ENCODE data around the gene EXOC4. TPM values are rescaled to one million over a fixed set of nuclear protein-coding genes. Genes with fewer than 3 reads are reported as not detected.

The EXOC4 gene
- total RNA-seq, 1 experiment from 2014 or later: 75.8 TPM

DNA sequence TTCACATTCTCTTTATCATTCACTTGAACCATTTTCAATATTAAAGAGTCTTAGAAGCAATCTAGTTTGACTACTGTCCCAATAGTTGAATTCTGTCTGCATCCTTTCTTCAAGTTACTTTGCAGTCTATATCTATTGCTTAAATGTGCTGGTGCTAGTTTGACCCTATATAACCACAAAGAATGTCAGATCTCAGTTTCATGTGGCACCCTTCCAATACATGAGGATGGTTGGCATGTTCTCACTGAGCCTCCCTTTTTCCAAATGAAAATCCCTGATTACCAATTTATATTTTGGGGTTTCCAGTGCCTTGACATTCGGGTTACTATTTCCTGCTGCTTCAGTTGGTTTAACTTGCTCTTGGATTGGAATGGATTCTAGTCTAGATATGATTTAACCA lies 292.7 kb downstream of the EXOC4 start:
- Mint-ChIP-seq H3K27ac (no peak overlapping the region), H3K4me3 (no peak overlapping the region), H3K9me3 (no peaks in the 10 kb centered on the region), H3K36me3 (ENCODE audit: insufficient read depth in 1 of 3, low read depth in 3 of 3) (no peaks in the 10 kb centered on the region), H3K27me3 (ENCODE audit: low read depth) (no peaks in the 10 kb centered on the region), H3K4me1 (peaks cover 2 to 15% of the 10 kb centered on the region in 2 experiments)
- H3K4me1 ChIP-seq (ENCODE audit: insufficient read depth, low read length): no peaks in the 10 kb centered on the region; the same call in 1 of the 2 replicates
- H3K4me2 ChIP-seq (ENCODE audit: insufficient read depth, insufficient read length, low read length): no peak overlapping the region
- no peak overlapping the region for H2AFZ ChIP-seq (ENCODE audit: low read length)
- no peaks in the 10 kb centered on the region for H3K79me1 ChIP-seq (ENCODE audit: insufficient read depth, low read depth, low read length, poor library complexity, severe bottlenecking)
- no peaks in the 10 kb centered on the region for H3K23me2 ChIP-seq (ENCODE audit: insufficient read length, low read depth, low read length, poor library complexity, severe bottlenecking)
- H3K9ac ChIP-seq (ENCODE audit: extremely low read depth, insufficient read length, low read length): no peak overlapping the region
- no peak overlapping the region for H2BK12ac ChIP-seq (ENCODE audit: insufficient read length, low read depth, low read length)
- no peak overlapping the region for H3K27ac ChIP-seq (ENCODE audit: insufficient read length, low read depth, low read length)
- no peak overlapping the region for H3K56ac ChIP-seq (ENCODE audit: insufficient read length, low read depth, low read length)
- H4K20me1 ChIP-seq (ENCODE audit: control insufficient read depth, insufficient read depth, insufficient read length): no peaks in the 10 kb centered on the region
- H3K79me2 ChIP-seq (ENCODE audit: insufficient read depth, low read length): no peaks in the 10 kb centered on the region
- TF ChIP-seq, protein P1, sequence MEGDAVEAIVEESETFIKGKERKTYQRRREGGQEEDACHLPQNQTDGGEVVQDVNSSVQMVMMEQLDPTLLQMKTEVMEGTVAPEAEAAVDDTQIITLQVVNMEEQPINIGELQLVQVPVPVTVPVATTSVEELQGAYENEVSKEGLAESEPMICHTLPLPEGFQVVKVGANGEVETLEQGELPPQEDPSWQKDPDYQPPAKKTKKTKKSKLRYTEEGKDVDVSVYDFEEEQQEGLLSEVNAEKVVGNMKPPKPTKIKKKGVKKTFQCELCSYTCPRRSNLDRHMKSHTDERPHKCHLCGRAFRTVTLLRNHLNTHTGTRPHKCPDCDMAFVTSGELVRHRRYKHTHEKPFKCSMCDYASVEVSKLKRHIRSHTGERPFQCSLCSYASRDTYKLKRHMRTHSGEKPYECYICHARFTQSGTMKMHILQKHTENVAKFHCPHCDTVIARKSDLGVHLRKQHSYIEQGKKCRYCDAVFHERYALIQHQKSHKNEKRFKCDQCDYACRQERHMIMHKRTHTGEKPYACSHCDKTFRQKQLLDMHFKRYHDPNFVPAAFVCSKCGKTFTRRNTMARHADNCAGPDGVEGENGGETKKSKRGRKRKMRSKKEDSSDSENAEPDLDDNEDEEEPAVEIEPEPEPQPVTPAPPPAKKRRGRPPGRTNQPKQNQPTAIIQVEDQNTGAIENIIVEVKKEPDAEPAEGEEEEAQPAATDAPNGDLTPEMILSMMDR (conservative IDR thresholded peaks at IDR 0.05): no peak
- no peaks in the 10 kb centered on the region for H3K27me3 ChIP-seq (ENCODE audit: insufficient read depth, low read length)
- no peak overlapping the region for H2BK5ac ChIP-seq (ENCODE audit: insufficient read length, low read length)
- no peak overlapping the region for H4K8ac ChIP-seq (replicated peaks; ENCODE audit: insufficient read length, low read depth, low read length)
- no peak overlapping the region for H2BK15ac ChIP-seq (ENCODE audit: low read depth, low read length)
- H2BK120ac ChIP-seq (ENCODE audit: low read depth, low read length, poor library complexity, severe bottlenecking): no peak overlapping the region
- no peak overlapping the region for H3K4ac ChIP-seq (ENCODE audit: low read depth, low read length)
- WGBS (ENCODE audit: extremely low coverage, insufficient read length, low lambda C conversion rate): no CpG with 5 or more reads among the region's 1 CpG
- H4K91ac ChIP-seq (ENCODE audit: insufficient read length, low read depth, low read length): no peak overlapping the region
- H3K18ac ChIP-seq (ENCODE audit: insufficient read length, low read depth, low read length): no peak overlapping the region
- H3K23ac ChIP-seq (ENCODE audit: insufficient read length, low read depth, low read length): no peak overlapping the region
- H3K9me3 ChIP-seq (ENCODE audit: control insufficient read depth, low read depth, low read length): no peaks in the 10 kb centered on the region
- H4K5ac ChIP-seq (ENCODE audit: insufficient read length, low read depth, low read length): no peak overlapping the region
- no peak overlapping the region for H2BK20ac ChIP-seq (ENCODE audit: low read depth, low read length, poor library complexity, severe bottlenecking)
- H3T11ph ChIP-seq (ENCODE audit: low read length): no peak overlapping the region
- DNase-seq: no peak
- no peak overlapping the region for H2AK5ac ChIP-seq (ENCODE audit: insufficient read length, low read length)
- H3K14ac ChIP-seq (ENCODE audit: insufficient read depth, low read length): no peak overlapping the region
